OCI-LY1 (cell line): ENCODE data around the gene DYNC1I1.

Experiments used
- H2AFZ ChIP-seq: fragments of 200-600 bp; sonication (generic), shearing (Covaris generic); 2 replicates; pipeline ENCODE4 v1.6.0; 2014; ENCODE audit warnings: antibody characterized with exemption, mild to moderate bottlenecking, low read length
- H3F3A ChIP-seq: fragments of 200-600 bp; sonication (generic), shearing (Covaris generic); 2 replicates; pipeline ENCODE4 v1.6.0; 2014; ENCODE audit warnings: mild to moderate bottlenecking, antibody characterized with exemption, low read length, moderate library complexity; ENCODE audit not compliant: insufficient read depth
- H3K27ac ChIP-seq: fragments of 200-600 bp; sonication (generic); 2 replicates; pipeline ENCODE4 v1.5.1; 2014; ENCODE audit warnings: low read length, mixed run types, mild to moderate bottlenecking, low read depth; ENCODE audit not compliant: poor library complexity, severe bottlenecking
- H3K27me3 ChIP-seq: fragments of 200-600 bp; sonication (generic); 2 replicates; pipeline ENCODE4 v1.6.0; 2014; ENCODE audit warnings: antibody characterized with exemption, mild to moderate bottlenecking, low read length, moderate library complexity; ENCODE audit not compliant: insufficient read depth
- H3K36me3 ChIP-seq: fragments of 200-600 bp; sonication (generic); 2 replicates; pipeline ENCODE4 v1.6.1; 2014; ENCODE audit warnings: mild to moderate bottlenecking, antibody characterized with exemption, low read length, moderate library complexity, mixed read lengths; ENCODE audit not compliant: insufficient read depth
- H3K4me1 ChIP-seq: fragments of 200-600 bp; sonication (generic); 2 replicates; pipeline ENCODE4 v1.5.1; 2014; ENCODE audit warnings: mild to moderate bottlenecking, low read length, moderate library complexity; ENCODE audit not compliant: insufficient read depth, severe bottlenecking
- H3K4me2 ChIP-seq: fragments of 200-600 bp; sonication (generic), shearing (Covaris generic); 2 replicates; pipeline ENCODE4 v1.6.1; 2014; ENCODE audit warnings: low read length
- H3K4me3 ChIP-seq: fragments of 200-600 bp; sonication (generic); 2 replicates; pipeline ENCODE4 v1.5.1; 2014; ENCODE audit warnings: low read length, low read depth, mild to moderate bottlenecking, mixed read lengths; ENCODE audit not compliant: poor library complexity, severe bottlenecking
- H3K79me2 ChIP-seq: fragments of 200-600 bp; shearing (Covaris generic); 2 replicates; pipeline ENCODE4 v1.6.1; 2016; ENCODE audit warnings: mixed run types, low read length, mixed read lengths; ENCODE audit not compliant: insufficient read depth
- H3K9ac ChIP-seq: fragments of 200-600 bp; sonication (generic), shearing (Covaris generic); 2 replicates; pipeline ENCODE4 v1.6.1; 2014; ENCODE audit warnings: mild to moderate bottlenecking, low read length, mixed read lengths
- H3K9me2 ChIP-seq: fragments of 200-600 bp; sonication (generic), shearing (Covaris generic); 2 replicates; pipeline ENCODE4 v1.6.1; 2014; ENCODE audit warnings: low read depth, mild to moderate bottlenecking, low read length, mixed read lengths
- H3K9me3 ChIP-seq: fragments of 200-600 bp; shearing (Covaris generic); 2 replicates; pipeline ENCODE4 v1.6.1; 2014; ENCODE audit warnings: low read length, mixed read lengths
- H4K20me1 ChIP-seq: fragments of 200-600 bp; sonication (generic), shearing (Covaris generic); 2 replicates; pipeline ENCODE4 v1.6.0; 2016; ENCODE audit warnings: mild to moderate bottlenecking, low read length; ENCODE audit not compliant: insufficient read depth
- CTCF ChIP-seq: fragments of 200-600 bp; sonication (generic), shearing (Covaris generic); IDR thresholded peaks from 2 replicates; pipeline ENCODE4 v1.5.1; 2017; ENCODE audit warnings: mild to moderate bottlenecking, antibody characterized with exemption, low read length, moderate library complexity, mixed read lengths
- EZH2 ChIP-seq: fragments of 200-600 bp; sonication (generic), shearing (Covaris generic); IDR thresholded peaks from 2 replicates; pipeline ENCODE4 v1.8.0; 2017; ENCODE audit warnings: borderline replicate concordance, mixed run types, mild to moderate bottlenecking, antibody characterized with exemption, low read length, moderate library complexity, mixed read lengths

The DYNC1I1 gene

GRCh38 chr7:96074871-96075270, 302.5 kb downstream of the DYNC1I1 start:
- Histone ChIP-seq H3K4me3 (no peak overlapping the region), H3F3A (no peaks in the 10 kb centered on the region), H3K4me2 (no peak overlapping the region), H3K27ac (no peak overlapping the region), H3K79me2 (no peaks in the 10 kb centered on the region), H3K9ac (no peak overlapping the region), H3K4me1 (peaks cover 8% of the 10 kb centered on the region), H3K9me2 (no peaks in the 10 kb centered on the region), H4K20me1 (no peaks in the 10 kb centered on the region), H3K27me3 (no peaks in the 10 kb centered on the region), H2AFZ (no peak overlapping the region), H3K36me3 (no peaks in the 10 kb centered on the region), H3K9me3 (no peaks in the 10 kb centered on the region)
- TF ChIP-seq CTCF, result no peak
- no peak for TF ChIP-seq EZH2

GRCh38 chr7:96075510-96076349, 303.4 kb downstream of the DYNC1I1 start:
- Histone ChIP-seq H3K9me3 (no peaks in the 10 kb centered on the region), H4K20me1 (no peaks in the 10 kb centered on the region), H3K27ac (no peak overlapping the region), H3F3A (no peaks in the 10 kb centered on the region), H3K4me3 (peak overlapping the region; percentile 49), H3K9me2 (no peaks in the 10 kb centered on the region), H3K79me2 (no peaks in the 10 kb centered on the region), H3K27me3 (no peaks in the 10 kb centered on the region), H2AFZ (no peak overlapping the region), H3K4me2 (peak overlapping the region; percentile 51), H3K4me1 (peaks cover 8% of the 10 kb centered on the region), H3K9ac (no peak overlapping the region), H3K36me3 (no peaks in the 10 kb centered on the region)
- TF ChIP-seq CTCF (peak; percentile 97), EZH2 (no peak)

GRCh38 chr7:96076350-96076707, 304.0 kb downstream of the DYNC1I1 start:
- H3K27ac ChIP-seq, result no peak overlapping the region
- H3K36me3 ChIP-seq, result no peaks in the 10 kb centered on the region
- H3K9ac ChIP-seq, result no peak overlapping the region
- H3K4me1 ChIP-seq, result peaks cover 8% of the 10 kb centered on the region
- H2AFZ ChIP-seq, result no peak overlapping the region
- H3K79me2 ChIP-seq, result no peaks in the 10 kb centered on the region
- H4K20me1 ChIP-seq, result no peaks in the 10 kb centered on the region
- no peaks in the 10 kb centered on the region for H3K9me2 ChIP-seq
- no peaks in the 10 kb centered on the region for H3K27me3 ChIP-seq
- no peak overlapping the region for H3K4me3 ChIP-seq
- no peaks in the 10 kb centered on the region for H3F3A ChIP-seq
- TF ChIP-seq CTCF (no peak), EZH2 (no peak)
- H3K9me3 ChIP-seq, result no peaks in the 10 kb centered on the region
- no peak overlapping the region; the same call in 1 of the 2 replicates for H3K4me2 ChIP-seq
